ENCODE results near the gene HUNK. TPM values are rescaled to one million over a fixed set of nuclear protein-coding genes. Genes with fewer than 3 reads are reported as not detected.

Gene HUNK
- total RNA-seq, 1 donor = under 0.01 TPM

DNA sequence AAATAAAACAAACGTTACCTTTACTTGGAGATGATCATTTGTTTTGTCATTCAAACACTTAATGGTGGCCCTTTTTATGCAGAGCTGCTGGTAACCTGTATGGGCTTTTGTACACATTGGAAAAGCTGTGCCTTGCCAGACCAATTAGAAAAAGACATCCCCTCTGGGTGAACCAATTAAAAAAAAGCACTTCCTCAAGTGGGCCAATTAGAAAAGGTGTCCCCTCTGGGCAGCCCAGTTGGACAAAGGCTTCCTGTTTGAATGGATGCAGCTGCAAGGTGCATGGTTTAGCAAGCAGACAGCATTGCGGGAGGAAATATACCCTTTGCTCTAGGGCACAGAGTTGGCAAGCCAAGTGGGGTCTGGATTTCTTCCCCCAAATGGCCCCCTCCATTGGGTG is 21.6 kb downstream of the HUNK start:
- no peak for DNase-seq (ENCODE audit: insufficient read length, low spot score, missing footprints)
- no peaks in the 10 kb centered on the region for H3K27me3 ChIP-seq (ENCODE audit: insufficient read depth, low read length)
- H2AFZ ChIP-seq (ENCODE audit: low read length) = no peak overlapping the region
- H3K79me2 ChIP-seq (ENCODE audit: insufficient read depth, low read length) = no peaks in the 10 kb centered on the region
- H3K36me3 ChIP-seq (ENCODE audit: insufficient read depth, low read length) = no peaks in the 10 kb centered on the region
- no peak overlapping the region for H3K4me3 ChIP-seq (ENCODE audit: insufficient read depth, low read length)
- no peaks in the 10 kb centered on the region for H4K20me1 ChIP-seq (ENCODE audit: insufficient read depth, low read length)
- no peaks in the 10 kb centered on the region for H3K9me3 ChIP-seq (ENCODE audit: low read depth, low read length)
- no peaks in the 10 kb centered on the region for H3K4me1 ChIP-seq (ENCODE audit: insufficient read depth, low read length)
- no peak overlapping the region for H3K27ac ChIP-seq (ENCODE audit: low read depth, low read length)
- TF ChIP-seq, protein P1, sequence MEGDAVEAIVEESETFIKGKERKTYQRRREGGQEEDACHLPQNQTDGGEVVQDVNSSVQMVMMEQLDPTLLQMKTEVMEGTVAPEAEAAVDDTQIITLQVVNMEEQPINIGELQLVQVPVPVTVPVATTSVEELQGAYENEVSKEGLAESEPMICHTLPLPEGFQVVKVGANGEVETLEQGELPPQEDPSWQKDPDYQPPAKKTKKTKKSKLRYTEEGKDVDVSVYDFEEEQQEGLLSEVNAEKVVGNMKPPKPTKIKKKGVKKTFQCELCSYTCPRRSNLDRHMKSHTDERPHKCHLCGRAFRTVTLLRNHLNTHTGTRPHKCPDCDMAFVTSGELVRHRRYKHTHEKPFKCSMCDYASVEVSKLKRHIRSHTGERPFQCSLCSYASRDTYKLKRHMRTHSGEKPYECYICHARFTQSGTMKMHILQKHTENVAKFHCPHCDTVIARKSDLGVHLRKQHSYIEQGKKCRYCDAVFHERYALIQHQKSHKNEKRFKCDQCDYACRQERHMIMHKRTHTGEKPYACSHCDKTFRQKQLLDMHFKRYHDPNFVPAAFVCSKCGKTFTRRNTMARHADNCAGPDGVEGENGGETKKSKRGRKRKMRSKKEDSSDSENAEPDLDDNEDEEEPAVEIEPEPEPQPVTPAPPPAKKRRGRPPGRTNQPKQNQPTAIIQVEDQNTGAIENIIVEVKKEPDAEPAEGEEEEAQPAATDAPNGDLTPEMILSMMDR (IDR thresholded peaks at IDR 0.05; ENCODE audit: extremely low read depth, low read depth, low read length) = no peak
- H3K4me2 ChIP-seq (ENCODE audit: insufficient read depth, low read length) = no peak overlapping the region

DNA sequence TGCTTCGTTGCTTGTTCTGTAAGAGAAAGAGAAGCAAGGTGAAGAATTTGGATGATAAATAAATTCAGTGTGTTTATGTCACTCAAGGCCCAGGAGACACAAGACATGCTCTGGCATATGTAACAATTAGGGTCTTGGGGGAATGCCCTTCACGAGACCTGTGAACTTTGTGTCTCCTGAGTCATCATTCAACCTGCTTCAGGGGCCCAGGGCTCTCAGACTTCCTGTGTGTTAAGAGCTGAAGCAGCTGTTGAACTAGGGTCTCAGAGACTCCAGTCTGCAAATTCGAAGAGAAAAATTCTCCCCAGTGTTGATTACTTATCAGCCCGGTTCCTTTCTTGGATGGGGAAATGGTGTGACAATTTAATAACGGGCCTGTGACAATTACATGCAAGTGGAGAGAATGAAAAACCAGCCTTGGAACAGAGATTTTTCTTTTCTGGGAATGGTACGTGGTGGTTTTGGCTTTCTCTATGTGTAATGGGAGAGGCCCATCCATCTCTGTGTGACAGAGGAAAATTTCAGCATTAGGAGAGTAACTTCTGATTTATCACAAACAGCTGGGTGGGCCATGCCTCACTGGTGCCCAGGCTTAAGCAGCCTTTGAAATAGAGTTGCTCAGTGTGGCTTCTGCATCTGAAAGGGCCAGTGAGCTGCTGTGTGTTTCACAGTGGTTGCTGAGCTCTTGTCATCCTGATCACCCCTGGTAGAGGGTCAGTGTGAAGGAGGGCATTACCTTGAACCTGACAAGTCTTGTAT is 22.4 kb downstream of the HUNK start:
- Histone ChIP-seq H3K27me3 (ENCODE audit: insufficient read depth, low read length) (no peaks in the 10 kb centered on the region), H3K9me3 (ENCODE audit: low read depth, low read length) (no peaks in the 10 kb centered on the region), H3K4me3 (ENCODE audit: insufficient read depth, low read length) (no peak overlapping the region), H4K20me1 (ENCODE audit: insufficient read depth, low read length) (no peaks in the 10 kb centered on the region), H3K4me2 (ENCODE audit: insufficient read depth, low read length) (no peak overlapping the region), H3K27ac (ENCODE audit: low read depth, low read length) (no peak overlapping the region), H3K4me1 (ENCODE audit: insufficient read depth, low read length) (no peaks in the 10 kb centered on the region), H2AFZ (ENCODE audit: low read length) (no peak overlapping the region), H3K79me2 (ENCODE audit: insufficient read depth, low read length) (no peaks in the 10 kb centered on the region), H3K36me3 (ENCODE audit: insufficient read depth, low read length) (no peaks in the 10 kb centered on the region)
- no peak for DNase-seq (ENCODE audit: insufficient read length, low spot score, missing footprints)
- TF ChIP-seq, protein P1 (IDR thresholded peaks at IDR 0.05; ENCODE audit: extremely low read depth, low read depth, low read length) = no peak

DNA sequence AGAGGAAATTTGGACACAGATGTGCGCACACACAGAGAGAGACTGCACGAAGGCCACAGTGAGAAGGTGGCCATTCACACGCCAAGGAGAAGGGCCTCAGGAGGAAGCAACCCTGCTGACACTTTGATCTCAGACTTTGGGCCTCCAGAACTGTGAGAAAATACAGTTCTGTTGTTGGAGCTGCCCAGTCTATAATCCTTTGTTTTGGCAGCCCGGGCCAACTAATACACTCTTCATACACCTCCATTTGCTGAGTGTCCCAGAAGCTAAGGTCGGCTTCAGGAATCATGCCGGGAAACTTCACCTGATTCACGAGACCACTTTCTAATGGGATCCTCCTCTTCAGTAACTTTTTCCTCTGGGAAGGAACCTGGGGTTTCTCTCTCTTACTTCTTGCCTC is 23.2 kb downstream of the HUNK start:
- Histone ChIP-seq H3K27ac (ENCODE audit: low read depth, low read length) (no peak overlapping the region), H4K20me1 (ENCODE audit: insufficient read depth, low read length) (no peaks in the 10 kb centered on the region), H3K4me2 (ENCODE audit: insufficient read depth, low read length) (no peak overlapping the region), H3K36me3 (ENCODE audit: insufficient read depth, low read length) (no peaks in the 10 kb centered on the region), H3K9me3 (ENCODE audit: low read depth, low read length) (no peaks in the 10 kb centered on the region), H3K27me3 (ENCODE audit: insufficient read depth, low read length) (no peaks in the 10 kb centered on the region), H2AFZ (ENCODE audit: low read length) (no peak overlapping the region), H3K79me2 (ENCODE audit: insufficient read depth, low read length) (no peaks in the 10 kb centered on the region), H3K4me1 (ENCODE audit: insufficient read depth, low read length) (no peaks in the 10 kb centered on the region), H3K4me3 (ENCODE audit: insufficient read depth, low read length) (no peak overlapping the region)
- DNase-seq (ENCODE audit: insufficient read length, low spot score, missing footprints) = no peak
- TF ChIP-seq, protein P1 (IDR thresholded peaks at IDR 0.05; ENCODE audit: extremely low read depth, low read depth, low read length) = no peak

DNA sequence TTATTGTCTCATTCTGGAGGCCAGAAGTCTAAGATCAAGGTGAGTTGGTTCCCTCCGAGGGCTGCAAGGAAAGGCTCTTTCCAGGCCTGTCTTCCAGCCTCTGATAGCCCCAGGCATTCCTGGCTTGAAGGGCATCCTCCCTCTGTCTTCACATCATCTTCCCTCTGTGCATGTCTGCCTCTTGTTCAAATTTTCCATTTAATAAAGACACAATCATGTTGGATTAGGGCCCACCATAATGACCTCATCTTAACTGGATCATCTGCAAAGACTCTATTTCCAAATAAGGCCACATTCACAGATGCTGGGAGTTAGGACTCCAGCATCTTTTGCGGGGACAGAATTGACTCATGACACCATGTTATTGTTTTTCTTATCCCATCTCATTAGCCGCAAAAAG is 24.5 kb downstream of the HUNK start:
- Histone ChIP-seq H3K4me2 (ENCODE audit: insufficient read depth, low read length) (no peak overlapping the region), H3K27ac (ENCODE audit: low read depth, low read length) (no peak overlapping the region), H3K4me1 (ENCODE audit: insufficient read depth, low read length) (no peaks in the 10 kb centered on the region), H3K9me3 (ENCODE audit: low read depth, low read length) (no peaks in the 10 kb centered on the region), H4K20me1 (ENCODE audit: insufficient read depth, low read length) (no peaks in the 10 kb centered on the region), H2AFZ (ENCODE audit: low read length) (no peak overlapping the region), H3K4me3 (ENCODE audit: insufficient read depth, low read length) (no peak overlapping the region), H3K27me3 (ENCODE audit: insufficient read depth, low read length) (no peaks in the 10 kb centered on the region), H3K79me2 (ENCODE audit: insufficient read depth, low read length) (no peaks in the 10 kb centered on the region), H3K36me3 (ENCODE audit: insufficient read depth, low read length) (no peaks in the 10 kb centered on the region)
- no peak for DNase-seq (ENCODE audit: insufficient read length, low spot score, missing footprints)
- TF ChIP-seq, protein P1 (IDR thresholded peaks at IDR 0.05; ENCODE audit: extremely low read depth, low read depth, low read length) = no peak
